KMS-11 (cell line): Measurements from ENCODE around the gene LRRC4C.
A peak's percentile ranks its signal among the peaks of the same experiment; 100 is the strongest.

Experiments
- H2AFZ ChIP-seq: fragments of 200-600 bp; sonication (generic); 2 replicates; pipeline ENCODE4 v1.6.1; 2016; ENCODE audit warnings: antibody characterized with exemption, mixed run types, low read depth
- H3K27ac ChIP-seq: fragments of 200-600 bp; sonication (generic); 2 replicates; pipeline ENCODE4 v1.6.1; 2016; ENCODE audit warnings: mild to moderate bottlenecking, mixed run types
- H3K27me3 ChIP-seq: fragments of 200-600 bp; sonication (generic); 2 replicates; pipeline ENCODE4 v1.6.1; 2017; ENCODE audit warnings: mild to moderate bottlenecking, low read depth, mixed run types, moderate library complexity; ENCODE audit not compliant: insufficient read depth
- H3K36me3 ChIP-seq: fragments of 200-600 bp; sonication (generic); 2 replicates; pipeline ENCODE4 v1.6.1; 2017; ENCODE audit warnings: mild to moderate bottlenecking, mixed run types; ENCODE audit not compliant: insufficient read depth
- H3K4me1 ChIP-seq: fragments of 200-600 bp; sonication (generic); 2 replicates; pipeline ENCODE4 v1.6.1; 2016; ENCODE audit warnings: mild to moderate bottlenecking, low read depth, mixed run types; ENCODE audit not compliant: poor library complexity, severe bottlenecking
- H3K4me2 ChIP-seq: fragments of 200-600 bp; sonication (generic); 2 replicates; pipeline ENCODE4 v1.7.0; 2016; ENCODE audit warnings: mild to moderate bottlenecking, mixed run types
- H3K4me3 ChIP-seq: fragments of 200-600 bp; sonication (generic); IDR thresholded peaks from 2 replicates; pipeline ENCODE4 v1.6.1; 2017; ENCODE audit warnings: low read depth, low read length, mixed read lengths; ENCODE audit not compliant: insufficient read depth
- H3K79me2 ChIP-seq: fragments of 200-600 bp; sonication (generic); 2 replicates; pipeline ENCODE4 v1.6.1; 2016; ENCODE audit warnings: low read depth, mixed run types; ENCODE audit not compliant: insufficient read depth
- H3K9ac ChIP-seq: fragments of 200-600 bp; sonication (generic); 2 replicates; pipeline ENCODE4 v1.6.1; 2016; ENCODE audit warnings: mild to moderate bottlenecking, mixed run types
- H4K20me1 ChIP-seq: fragments of 200-600 bp; sonication (generic); 2 replicates; pipeline ENCODE4 v1.6.1; 2016; ENCODE audit warnings: mild to moderate bottlenecking, mixed run types; ENCODE audit not compliant: insufficient read depth
- CTCF ChIP-seq: fragments of 200-600 bp; sonication (generic); conservative IDR thresholded peaks from 2 replicates; pipeline ENCODE4 v1.6.1; 2017; ENCODE audit warnings: low read depth, mild to moderate bottlenecking, antibody characterized with exemption, low read length, moderate library complexity, mixed read lengths

The LRRC4C gene

GRCh38 chr11:40293655-40294348 lies 1165.7 kb downstream of the LRRC4C start:
- no peaks in the 10 kb centered on the region for H4K20me1 ChIP-seq
- H3K4me1 ChIP-seq: no peaks in the 10 kb centered on the region
- no peaks in the 10 kb centered on the region for H3K36me3 ChIP-seq
- H3K27me3 ChIP-seq: no peaks in the 10 kb centered on the region
- peak overlapping the region; percentile 16; the same call in 1 of the 2 replicates for H3K9ac ChIP-seq
- no peak overlapping the region for H3K4me3 ChIP-seq
- H2AFZ ChIP-seq: peak overlapping the region; percentile 93
- peak overlapping the region; percentile 46 for H3K4me2 ChIP-seq
- TF ChIP-seq CTCF: peak; percentile 88
- no peak overlapping the region for H3K27ac ChIP-seq
- no peaks in the 10 kb centered on the region for H3K79me2 ChIP-seq

- Histone ChIP-seq H3K27ac (no peak overlapping the region), H3K27me3 (no peaks in the 10 kb centered on the region), H3K79me2 (no peaks in the 10 kb centered on the region), H4K20me1 (no peaks in the 10 kb centered on the region), H3K4me2 (peak overlapping the region; percentile 46), H2AFZ (peak overlapping the region; percentile 93), H3K4me1 (no peaks in the 10 kb centered on the region), H3K9ac (no peak overlapping the region; the same call in 1 of the 2 replicates), H3K36me3 (no peaks in the 10 kb centered on the region), H3K4me3 (no peak overlapping the region)
- no peak for TF ChIP-seq CTCF
Observed at GRCh38 chr11:40292721-40293508, 1166.5 kb downstream of the LRRC4C start.

- H4K20me1 ChIP-seq: no peaks in the 10 kb centered on the region
- H3K27ac ChIP-seq: no peak overlapping the region
- H3K4me3 ChIP-seq: no peak overlapping the region
- TF ChIP-seq CTCF: no peak
- H3K9ac ChIP-seq: no peak overlapping the region
- no peaks in the 10 kb centered on the region for H3K79me2 ChIP-seq
- H3K4me2 ChIP-seq: no peak overlapping the region
- H3K36me3 ChIP-seq: no peaks in the 10 kb centered on the region
- H3K27me3 ChIP-seq: no peaks in the 10 kb centered on the region
- H2AFZ ChIP-seq: no peak overlapping the region
- H3K4me1 ChIP-seq: peaks cover 2% of the 10 kb centered on the region
Observed at GRCh38 chr11:40291741-40292140, 1167.7 kb downstream of the LRRC4C start.

GRCh38 chr11:40291329-40291728 lies 1168.1 kb downstream of the LRRC4C start:
- Histone ChIP-seq H3K4me2 (no peak overlapping the region), H3K79me2 (no peaks in the 10 kb centered on the region), H2AFZ (no peak overlapping the region), H3K4me3 (no peak overlapping the region), H3K36me3 (no peaks in the 10 kb centered on the region), H4K20me1 (no peaks in the 10 kb centered on the region), H3K27me3 (no peaks in the 10 kb centered on the region), H3K27ac (no peak overlapping the region), H3K4me1 (peaks cover 6% of the 10 kb centered on the region), H3K9ac (no peak overlapping the region)
- TF ChIP-seq CTCF: no peak
